Osteoblast (primary cell): Measurements from ENCODE around the gene FGF12. TPM values are rescaled to one million over a fixed set of nuclear protein-coding genes. Genes with fewer than 3 reads are reported as not detected.

ENCODE experiments used
- DNase-seq: peaks from one replicate; pipeline ENCODE4 v3.0.0; 2011; ENCODE audit warnings: low spot score, mixed read lengths; ENCODE audit not compliant: insufficient read length; ENCODE audit errors: missing footprints
- H2AFZ ChIP-seq: 2 replicates; pipeline ENCODE4 v1.6.0; 2011; ENCODE audit warnings: mild to moderate bottlenecking, low read length
- H3K27ac ChIP-seq: 2 replicates; pipeline ENCODE4 v1.5.1; 2011; ENCODE audit warnings: mild to moderate bottlenecking, low read depth, low read length, moderate library complexity
- H3K27me3 ChIP-seq: 2 replicates; pipeline ENCODE4 v1.6.0; 2012; ENCODE audit warnings: mild to moderate bottlenecking, control low read depth, inconsistent platforms, low read length, moderate library complexity; ENCODE audit not compliant: insufficient read depth
- H3K36me3 ChIP-seq: 2 replicates; pipeline ENCODE4 v1.5.1; 2011; ENCODE audit warnings: mild to moderate bottlenecking, low read length, control low read depth, moderate library complexity; ENCODE audit not compliant: insufficient read depth
- H3K4me1 ChIP-seq: 2 replicates; pipeline ENCODE4 v1.5.1; 2011; ENCODE audit warnings: mild to moderate bottlenecking, low read length, control low read depth, moderate library complexity; ENCODE audit not compliant: insufficient read depth
- H3K4me2 ChIP-seq: 2 replicates; pipeline ENCODE4 v1.6.0; 2011; ENCODE audit warnings: mild to moderate bottlenecking, low read length; ENCODE audit not compliant: insufficient read depth
- H3K4me3 ChIP-seq: fragments of 200-600 bp; sonication (generic); 3 replicates; pipeline ENCODE4 v1.5.1; 2012; ENCODE audit warnings: mild to moderate bottlenecking, low read length, inconsistent platforms; ENCODE audit not compliant: insufficient read depth
- H3K79me2 ChIP-seq: 2 replicates; pipeline ENCODE4 v1.6.0; 2012; ENCODE audit warnings: mild to moderate bottlenecking, low read length, control low read depth, inconsistent platforms; ENCODE audit not compliant: insufficient read depth
- H3K9me3 ChIP-seq: 2 replicates; pipeline ENCODE4 v1.5.1; 2011; ENCODE audit warnings: low read depth, low read length, control low read depth
- H4K20me1 ChIP-seq: 2 replicates; pipeline ENCODE4 v1.6.0; 2012; ENCODE audit warnings: mild to moderate bottlenecking, low read length, control low read depth; ENCODE audit not compliant: insufficient read depth
- total RNA-seq: library from RNA; depleted of rRNA; stranded (reverse); fragments of >200 nt; gene quantifications from 2 replicates; pipeline ENCODE4 v1.2.3, GENCODE V29; 2012
- TF ChIP-seq, protein P1 (sequence below): IDR thresholded peaks from 2 replicates; pipeline ENCODE4 v1.5.1; 2011; ENCODE audit warnings: mild to moderate bottlenecking, low read depth, low read length, moderate library complexity; ENCODE audit errors: extremely low read depth

FGF12 gene
- total RNA-seq, 1 donor: not detected

GRCh38 chr3:192564611-192565010, 162.7 kb downstream of the FGF12 start:
- TF ChIP-seq, protein P1, sequence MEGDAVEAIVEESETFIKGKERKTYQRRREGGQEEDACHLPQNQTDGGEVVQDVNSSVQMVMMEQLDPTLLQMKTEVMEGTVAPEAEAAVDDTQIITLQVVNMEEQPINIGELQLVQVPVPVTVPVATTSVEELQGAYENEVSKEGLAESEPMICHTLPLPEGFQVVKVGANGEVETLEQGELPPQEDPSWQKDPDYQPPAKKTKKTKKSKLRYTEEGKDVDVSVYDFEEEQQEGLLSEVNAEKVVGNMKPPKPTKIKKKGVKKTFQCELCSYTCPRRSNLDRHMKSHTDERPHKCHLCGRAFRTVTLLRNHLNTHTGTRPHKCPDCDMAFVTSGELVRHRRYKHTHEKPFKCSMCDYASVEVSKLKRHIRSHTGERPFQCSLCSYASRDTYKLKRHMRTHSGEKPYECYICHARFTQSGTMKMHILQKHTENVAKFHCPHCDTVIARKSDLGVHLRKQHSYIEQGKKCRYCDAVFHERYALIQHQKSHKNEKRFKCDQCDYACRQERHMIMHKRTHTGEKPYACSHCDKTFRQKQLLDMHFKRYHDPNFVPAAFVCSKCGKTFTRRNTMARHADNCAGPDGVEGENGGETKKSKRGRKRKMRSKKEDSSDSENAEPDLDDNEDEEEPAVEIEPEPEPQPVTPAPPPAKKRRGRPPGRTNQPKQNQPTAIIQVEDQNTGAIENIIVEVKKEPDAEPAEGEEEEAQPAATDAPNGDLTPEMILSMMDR: no peak
- Histone ChIP-seq H3K27ac (no peak overlapping the region), H4K20me1 (no peaks in the 10 kb centered on the region), H3K79me2 (no peaks in the 10 kb centered on the region), H2AFZ (no peak overlapping the region), H3K4me3 (no peak overlapping the region), H3K36me3 (no peaks in the 10 kb centered on the region), H3K4me2 (no peak overlapping the region), H3K27me3 (no peaks in the 10 kb centered on the region), H3K9me3 (no peaks in the 10 kb centered on the region), H3K4me1 (no peaks in the 10 kb centered on the region)
- DNase-seq: no peak

- Histone ChIP-seq H3K4me2 (no peak overlapping the region), H2AFZ (no peak overlapping the region), H3K27ac (no peak overlapping the region), H3K79me2 (no peaks in the 10 kb centered on the region), H4K20me1 (no peaks in the 10 kb centered on the region), H3K4me1 (no peaks in the 10 kb centered on the region), H3K9me3 (no peaks in the 10 kb centered on the region), H3K27me3 (no peaks in the 10 kb centered on the region), H3K36me3 (no peaks in the 10 kb centered on the region), H3K4me3 (no peak overlapping the region)
- TF ChIP-seq, protein P1: no peak
- no peak for DNase-seq
Observed at GRCh38 chr3:192563417-192563816, 163.9 kb downstream of the FGF12 start.

- Histone ChIP-seq H4K20me1 (no peaks in the 10 kb centered on the region), H3K36me3 (no peaks in the 10 kb centered on the region), H3K4me1 (no peaks in the 10 kb centered on the region), H3K27me3 (no peaks in the 10 kb centered on the region), H3K27ac (no peak overlapping the region), H3K4me3 (no peak overlapping the region), H3K4me2 (no peak overlapping the region), H3K79me2 (no peaks in the 10 kb centered on the region), H2AFZ (no peak overlapping the region), H3K9me3 (no peaks in the 10 kb centered on the region)
- TF ChIP-seq, protein P1: no peak
- DNase-seq: no peak
Observed at GRCh38 chr3:192553707-192554106, 173.6 kb downstream of the FGF12 start.

- Histone ChIP-seq H3K79me2 (no peaks in the 10 kb centered on the region), H3K27me3 (no peaks in the 10 kb centered on the region), H2AFZ (no peak overlapping the region), H3K4me3 (no peak overlapping the region), H3K27ac (no peak overlapping the region), H4K20me1 (no peaks in the 10 kb centered on the region), H3K4me2 (no peak overlapping the region), H3K9me3 (no peaks in the 10 kb centered on the region), H3K4me1 (no peaks in the 10 kb centered on the region), H3K36me3 (no peaks in the 10 kb centered on the region)
- TF ChIP-seq, protein P1: no peak
- DNase-seq: no peak
Observed at GRCh38 chr3:192550356-192550755, 177.0 kb downstream of the FGF12 start.
